Anterior cingulate cortex (tissue), 58 donors: Measurements from ENCODE around the gene LDB3.
A peak's percentile ranks its signal among the peaks of the same experiment; 100 is the strongest.
"Not testable (repeated sequence)": the region's sequence is repeated elsewhere in the genome, so short reads cannot be mapped to it uniquely, and the experiment has no call there.

Source experiments
- DNase-seq, 58 donors: peaks; one replicate each; lab custom pipeline; 2025; lab: John Stamatoyannopoulos, UW

The LDB3 gene, protein sequence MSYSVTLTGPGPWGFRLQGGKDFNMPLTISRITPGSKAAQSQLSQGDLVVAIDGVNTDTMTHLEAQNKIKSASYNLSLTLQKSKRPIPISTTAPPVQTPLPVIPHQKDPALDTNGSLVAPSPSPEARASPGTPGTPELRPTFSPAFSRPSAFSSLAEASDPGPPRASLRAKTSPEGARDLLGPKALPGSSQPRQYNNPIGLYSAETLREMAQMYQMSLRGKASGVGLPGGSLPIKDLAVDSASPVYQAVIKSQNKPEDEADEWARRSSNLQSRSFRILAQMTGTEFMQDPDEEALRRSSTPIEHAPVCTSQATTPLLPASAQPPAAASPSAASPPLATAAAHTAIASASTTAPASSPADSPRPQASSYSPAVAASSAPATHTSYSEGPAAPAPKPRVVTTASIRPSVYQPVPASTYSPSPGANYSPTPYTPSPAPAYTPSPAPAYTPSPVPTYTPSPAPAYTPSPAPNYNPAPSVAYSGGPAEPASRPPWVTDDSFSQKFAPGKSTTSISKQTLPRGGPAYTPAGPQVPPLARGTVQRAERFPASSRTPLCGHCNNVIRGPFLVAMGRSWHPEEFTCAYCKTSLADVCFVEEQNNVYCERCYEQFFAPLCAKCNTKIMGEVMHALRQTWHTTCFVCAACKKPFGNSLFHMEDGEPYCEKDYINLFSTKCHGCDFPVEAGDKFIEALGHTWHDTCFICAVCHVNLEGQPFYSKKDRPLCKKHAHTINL

DNA sequence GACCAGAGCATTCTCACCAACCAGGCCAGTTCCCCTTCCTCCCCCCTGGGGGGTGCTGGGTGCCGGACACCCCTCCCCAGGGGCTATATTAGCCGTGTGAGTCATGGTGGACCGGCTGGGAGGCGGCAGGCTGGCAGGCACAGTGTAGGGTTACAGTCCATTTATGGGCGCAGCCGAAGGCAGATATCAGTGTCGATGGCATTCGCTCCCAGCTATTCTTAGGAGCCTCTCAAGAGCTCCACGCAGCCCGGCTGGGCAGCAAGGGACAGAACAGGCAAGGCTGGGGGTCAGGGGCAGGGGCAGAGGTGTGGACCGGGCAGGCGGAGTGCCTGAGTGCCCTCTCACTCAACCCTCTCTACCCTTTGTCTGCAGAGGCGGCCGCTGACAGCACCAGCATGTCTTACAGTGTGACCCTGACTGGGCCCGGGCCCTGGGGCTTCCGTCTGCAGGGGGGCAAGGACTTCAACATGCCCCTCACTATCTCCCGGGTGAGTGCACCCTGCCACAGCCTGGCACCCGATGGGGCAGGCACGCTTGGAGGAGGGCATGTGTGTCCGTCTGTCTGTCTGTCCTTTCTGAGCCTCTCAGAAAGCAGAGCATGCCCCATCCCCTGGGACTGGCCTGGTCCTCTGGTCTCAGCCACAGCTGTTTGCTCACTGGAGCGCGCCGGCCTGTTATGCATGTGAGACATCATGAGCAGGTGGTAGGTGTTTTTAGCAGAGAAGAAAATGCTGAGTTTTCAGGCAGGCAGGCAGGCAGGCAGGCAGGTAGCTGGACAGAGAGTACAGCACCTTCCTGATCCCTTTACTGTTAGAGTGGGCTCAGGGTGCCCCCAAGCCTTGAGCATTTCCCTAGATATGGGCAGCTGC is at the start of gene LDB3:
Gene LDB3, plus strand, starts transcription at position 215 of the 869 bp plus-strand sequence. Its CDS starts 181 bp downstream, at position 396.
- DNase-seq: peak in 4 of 58 donors; percentile 33 to 35 (median 34)

DNA sequence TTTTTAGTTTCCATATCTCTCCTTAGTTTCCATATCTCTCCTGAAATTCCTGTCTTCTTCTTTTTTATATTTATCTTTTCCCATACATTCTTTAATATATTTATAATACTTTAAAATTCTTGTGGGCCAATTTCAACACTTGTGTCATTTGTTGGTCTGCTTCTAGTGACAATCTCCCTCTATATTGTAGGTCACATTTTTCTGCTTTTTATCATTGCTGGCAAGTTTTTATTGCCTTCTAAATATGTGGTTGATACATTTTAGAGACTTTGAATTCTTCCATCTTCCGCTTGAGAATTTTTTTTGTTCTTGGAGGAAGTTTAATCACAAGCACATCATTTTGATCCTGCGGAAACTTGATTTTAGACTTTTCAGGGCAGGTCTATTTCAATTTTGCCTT is 40.0 kb upstream of the LDB3 start:
- DNase-seq: no peak

DNA sequence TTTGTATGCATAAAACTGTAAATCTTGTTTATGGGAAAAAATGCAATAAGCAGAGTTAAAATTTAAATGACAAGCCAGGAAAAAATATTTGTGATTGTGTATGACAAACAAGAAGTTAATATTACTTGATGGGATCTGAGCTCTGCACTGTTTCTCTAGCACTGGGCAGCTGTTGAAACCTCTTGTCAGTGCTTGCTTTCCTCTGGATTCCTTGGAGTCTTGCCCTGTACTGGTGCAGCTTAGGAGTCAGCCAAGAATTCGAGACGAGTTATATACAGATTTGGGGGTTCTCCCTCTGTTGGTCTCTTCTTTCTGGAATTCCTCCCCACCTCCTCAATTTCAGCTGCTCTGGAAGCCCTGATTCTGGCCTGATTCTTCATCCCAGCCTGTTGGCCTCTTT is 38.2 kb upstream of the LDB3 start:
- no peak for DNase-seq

DNA sequence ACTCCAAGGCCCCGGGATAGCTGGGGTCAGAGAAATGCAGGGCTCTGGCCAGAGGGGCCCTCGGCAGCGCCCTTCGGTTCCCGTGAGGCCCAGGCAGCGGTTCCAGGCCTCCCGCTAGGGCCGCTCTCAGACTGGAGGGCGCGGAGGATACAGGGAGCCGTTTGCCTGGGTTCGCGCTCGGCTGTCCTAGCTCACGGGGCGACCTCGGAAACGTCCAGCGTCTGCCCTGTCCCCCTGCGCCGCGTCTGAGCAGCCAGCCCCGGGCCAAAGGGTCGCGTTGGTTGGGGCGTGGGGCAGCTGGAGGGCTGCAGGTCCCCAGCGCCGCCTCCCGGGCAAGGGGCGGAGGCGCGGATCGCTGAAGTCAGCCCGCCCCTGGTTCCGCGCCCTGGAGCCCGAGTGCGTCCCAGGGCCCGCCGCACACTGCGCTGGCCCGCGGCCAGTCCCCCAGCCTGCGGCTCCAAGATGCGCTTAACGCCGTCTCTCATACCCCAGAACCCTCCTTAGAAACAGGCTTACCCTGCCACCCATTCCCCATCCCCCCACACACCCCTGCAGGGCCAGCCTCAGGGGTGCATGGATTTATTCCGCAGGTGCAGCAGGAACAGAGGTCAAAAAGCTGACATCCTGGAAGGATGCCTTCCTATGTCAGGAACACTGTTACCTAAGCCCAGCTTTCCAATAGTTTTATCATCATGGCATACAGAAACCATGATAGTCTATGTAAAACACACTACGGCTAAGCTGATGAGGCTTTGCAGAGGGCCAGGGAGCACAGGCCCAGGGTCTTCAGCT is 36.1 kb upstream of the LDB3 start:
- DNase-seq: peak in 4 of 58 donors; percentile 12 to 23 (median 18)

- no peak for DNase-seq
These were observed 35.4 kb upstream of the LDB3 start for GRCh38 chr10:86632951-86633350.

GRCh38 chr10:86635402-86635801 is 32.9 kb upstream of the LDB3 start:
- no peak for DNase-seq

DNA sequence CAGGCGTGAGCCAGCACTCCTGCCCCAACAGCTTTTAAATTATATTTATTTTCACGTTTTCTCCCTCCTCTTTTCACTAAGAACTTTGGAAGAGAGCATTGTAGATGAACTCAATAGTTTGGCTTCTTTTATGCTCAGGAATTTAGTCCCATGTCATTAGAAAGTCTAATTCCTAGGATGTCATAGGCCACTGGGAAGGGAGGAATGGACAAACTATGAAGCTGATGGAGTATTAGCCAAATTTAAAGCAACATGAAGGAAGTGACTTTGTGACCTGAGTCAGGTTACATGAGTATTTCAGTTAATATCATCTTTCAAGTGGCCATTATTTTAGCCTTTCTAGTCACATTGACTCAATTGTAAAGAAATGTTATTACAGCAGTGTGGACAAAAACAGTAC is 32.0 kb upstream of the LDB3 start:
- no peak for DNase-seq

DNA sequence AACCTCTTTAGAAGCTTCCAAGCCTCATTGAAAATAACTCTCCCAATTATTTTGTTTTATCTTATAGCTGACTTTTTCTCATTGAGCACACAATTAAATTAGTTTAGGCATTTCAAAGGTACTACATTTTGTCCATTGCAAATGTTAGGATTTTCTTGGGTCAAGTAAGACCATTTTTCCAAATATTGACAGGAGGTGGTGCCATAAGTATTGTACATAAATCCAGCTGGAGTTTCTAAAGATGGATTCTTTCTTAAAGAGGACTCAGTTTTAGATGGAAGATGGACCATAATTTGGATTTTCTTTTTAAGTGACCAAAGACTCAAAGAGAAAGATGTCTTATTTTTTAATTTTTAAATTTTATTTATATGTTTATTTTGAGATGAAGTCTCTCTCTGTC is 26.3 kb upstream of the LDB3 start:
- no peak for DNase-seq

DNA sequence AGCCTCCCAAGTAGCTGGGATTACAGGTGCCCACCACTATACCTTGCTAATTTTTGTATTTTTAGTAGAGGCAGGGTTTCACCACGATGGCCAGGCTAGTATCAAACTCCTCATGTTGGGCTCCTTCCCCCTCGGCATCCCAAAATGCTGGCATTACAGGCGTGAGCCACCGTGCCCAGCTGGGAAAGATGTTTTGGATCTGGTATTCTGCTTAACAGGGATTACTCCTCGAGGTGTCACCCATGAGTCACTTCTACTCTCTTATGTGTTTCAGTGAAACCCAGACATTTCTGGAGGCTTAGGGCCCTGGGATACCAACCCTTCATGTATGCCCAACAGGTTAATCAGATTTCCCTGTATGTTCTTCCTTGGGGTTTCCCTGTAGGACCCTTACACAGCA is 25.8 kb upstream of the LDB3 start:
- DNase-seq: no peak

GRCh38 chr10:86644152-86644793 is 24.0 kb upstream of the LDB3 start:
- DNase-seq: no peak

- no peak for DNase-seq
These were observed 23.4 kb upstream of the LDB3 start for GRCh38 chr10:86644794-86645445.

DNA sequence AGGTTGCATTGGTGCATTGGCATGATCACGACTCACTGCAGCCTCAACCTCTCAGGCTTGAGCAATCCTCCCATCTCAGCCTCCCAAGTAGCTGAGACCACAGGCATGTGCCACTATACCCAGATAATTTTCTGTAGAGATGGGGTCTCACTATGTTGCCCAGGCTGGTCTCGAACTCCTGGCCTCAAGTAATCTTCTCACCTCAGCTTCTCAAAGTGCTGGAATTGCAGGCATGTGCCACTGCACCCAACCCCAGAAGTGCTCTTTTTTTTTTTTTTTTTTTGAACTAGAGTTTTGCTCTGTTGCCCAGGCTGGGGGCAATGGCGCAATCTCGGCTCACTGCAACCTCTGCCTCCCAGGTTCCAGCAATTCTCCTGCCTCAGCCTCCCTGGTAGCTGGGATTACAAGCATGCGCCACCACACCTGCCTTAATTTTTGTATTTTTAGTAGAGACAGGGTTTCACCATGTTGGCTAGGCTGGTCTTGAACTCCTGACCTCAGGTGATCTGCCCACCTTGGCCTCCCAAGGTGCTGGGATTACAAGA is 22.6 kb upstream of the LDB3 start:
- DNase-seq: not testable (repeated sequence)

DNA sequence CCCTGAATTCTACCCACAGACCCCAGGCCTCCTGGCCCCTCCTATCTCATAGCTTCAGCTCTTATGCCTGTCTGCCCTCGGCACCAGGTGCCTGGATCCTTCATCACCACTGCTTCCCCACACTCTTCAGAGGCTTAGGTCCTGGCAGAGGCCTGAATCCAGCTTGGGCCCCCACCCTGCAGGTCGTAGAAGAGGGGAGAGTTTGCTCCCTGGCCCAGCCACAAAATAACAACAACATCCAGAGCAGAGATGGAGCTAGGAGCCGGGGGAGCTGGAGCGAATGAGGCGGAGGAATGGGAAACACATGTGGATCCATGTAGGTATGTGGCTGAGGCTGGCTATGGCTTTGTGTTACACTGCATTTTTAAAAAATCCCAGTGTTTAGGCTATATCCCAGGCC is 21.8 kb upstream of the LDB3 start:
- no peak for DNase-seq

DNA sequence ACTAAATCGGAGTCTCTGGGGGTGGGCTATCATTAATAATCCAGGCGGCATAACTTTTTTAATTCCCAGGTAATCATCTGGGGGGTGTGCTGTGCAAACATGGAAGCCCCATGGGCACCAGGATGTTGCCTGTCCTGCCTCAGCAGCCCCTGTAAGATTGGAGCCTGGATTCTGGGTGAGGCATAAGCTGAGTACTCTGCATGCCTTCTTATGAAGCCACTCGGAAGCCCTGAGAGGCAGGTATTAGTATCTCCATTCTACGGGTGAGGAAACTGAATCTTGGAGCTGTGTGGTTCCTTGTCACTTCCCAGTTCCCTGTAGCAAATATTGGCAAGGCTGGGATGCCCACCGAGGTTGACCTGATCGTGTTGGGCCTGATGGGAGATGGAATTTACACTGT is 21.4 kb upstream of the LDB3 start:
- DNase-seq: no peak

DNA sequence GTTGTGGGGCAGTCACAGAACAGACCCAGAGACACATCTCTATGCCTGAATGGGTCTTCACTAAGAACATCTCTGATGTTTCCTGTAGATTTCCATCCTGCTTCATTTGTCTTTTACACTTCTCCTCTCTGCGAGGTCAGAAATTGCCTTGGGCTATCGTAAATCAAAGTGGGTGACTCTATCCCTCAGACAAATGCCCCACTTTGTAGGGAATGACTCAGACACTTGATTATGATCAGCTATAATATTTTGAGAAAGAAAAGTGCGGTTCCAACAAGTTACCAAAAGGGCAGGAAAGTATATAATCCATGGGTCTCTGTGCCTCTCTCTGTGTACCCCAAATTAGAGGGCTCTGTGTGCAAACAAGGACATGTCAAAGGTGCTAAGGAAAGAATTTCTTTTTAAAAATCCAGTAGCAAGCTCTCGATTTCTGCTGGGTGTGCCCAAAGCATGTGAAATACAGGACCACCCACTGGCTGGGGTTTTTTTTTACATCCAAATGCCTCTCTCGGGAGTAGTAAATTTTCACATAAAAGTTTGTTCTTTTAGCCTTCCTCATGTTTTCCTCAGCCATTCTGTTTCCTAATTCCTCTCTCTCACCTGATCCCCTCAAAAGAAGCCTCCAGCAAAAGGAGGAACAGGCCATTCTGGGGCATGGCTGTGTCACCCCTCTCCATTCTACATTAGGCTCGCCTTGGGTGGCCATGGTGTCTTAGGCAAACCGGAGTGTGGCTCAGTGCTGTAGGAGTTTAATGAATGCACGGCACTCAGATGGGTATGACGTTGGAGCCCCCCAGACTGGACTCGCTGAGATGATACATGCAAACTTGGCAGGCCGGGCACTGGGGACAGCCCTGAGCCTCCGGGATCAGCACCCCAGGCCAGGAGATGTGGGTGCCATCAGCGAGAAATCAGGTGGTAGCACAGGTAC is 20.3 kb upstream of the LDB3 start:
- DNase-seq: no peak

- peak in 1 of 58 donors; percentile 41 for DNase-seq
These were observed 19.4 kb upstream of the LDB3 start for GRCh38 chr10:86648704-86649427.
